ENCODE measurements around the gene MAP2K2. TPM values are rescaled to one million over a fixed set of nuclear protein-coding genes. Genes with fewer than 3 reads are reported as not detected.

MAP2K2 gene
- total RNA-seq, 2 donors from 2014 or later, result 191 TPM

DNA sequence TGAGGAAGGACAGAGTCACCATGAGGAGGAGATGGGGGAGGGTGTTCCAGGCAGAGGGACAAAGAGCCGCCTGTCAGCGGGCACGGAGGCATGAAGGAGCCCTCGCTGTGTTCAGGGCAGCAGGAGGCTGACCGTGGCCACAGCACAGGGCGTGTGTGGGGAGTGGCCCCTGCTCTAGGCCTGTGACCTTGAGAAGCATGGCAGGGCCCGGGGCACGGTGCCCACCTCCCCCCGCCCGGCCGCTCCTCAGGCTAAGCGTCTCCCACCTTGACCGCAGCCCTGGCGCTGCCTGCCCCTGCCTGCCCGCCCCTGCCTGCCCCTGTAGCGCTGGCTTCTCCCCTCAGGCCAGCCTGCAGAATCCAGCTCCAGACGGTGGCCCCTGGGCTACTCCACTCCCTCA is 11.6 kb downstream of the MAP2K2 start:
- Histone ChIP-seq H3K27ac (ENCODE audit: low read depth, low read length) (no peak overlapping the region), H3K4me3 (ENCODE audit: low read length) (no peak overlapping the region), H3K27me3 (ENCODE audit: control insufficient read depth, insufficient read depth, low read length, poor library complexity, severe bottlenecking) (no peaks in the 10 kb centered on the region), H3K36me3 (ENCODE audit: control insufficient read depth, insufficient read depth, low read length) (peaks cover 81% of the 10 kb centered on the region), H3K9me3 (ENCODE audit: control insufficient read depth, low read length) (no peaks in the 10 kb centered on the region), H3K9ac (ENCODE audit: extremely low read depth, low read length, poor library complexity, severe bottlenecking) (no peak overlapping the region), H3K4me1 (ENCODE audit: control insufficient read depth, insufficient read depth, low read length) (no peaks in the 10 kb centered on the region)
- no peak overlapping the region for H3K4me3 Mint-ChIP-seq
- no peak overlapping the region for H3K27ac Mint-ChIP-seq
- WGBS, 2 experiments (ENCODE audit: insufficient coverage in 1 of 2, insufficient read length in 1 of 2), result 96 to 100% methylated on average over 8 to 17 of the region's 17 CpGs
- peaks cover 83% of the 10 kb centered on the region for H3K36me3 Mint-ChIP-seq (ENCODE audit: low read depth)
- TF ChIP-seq, protein P1, sequence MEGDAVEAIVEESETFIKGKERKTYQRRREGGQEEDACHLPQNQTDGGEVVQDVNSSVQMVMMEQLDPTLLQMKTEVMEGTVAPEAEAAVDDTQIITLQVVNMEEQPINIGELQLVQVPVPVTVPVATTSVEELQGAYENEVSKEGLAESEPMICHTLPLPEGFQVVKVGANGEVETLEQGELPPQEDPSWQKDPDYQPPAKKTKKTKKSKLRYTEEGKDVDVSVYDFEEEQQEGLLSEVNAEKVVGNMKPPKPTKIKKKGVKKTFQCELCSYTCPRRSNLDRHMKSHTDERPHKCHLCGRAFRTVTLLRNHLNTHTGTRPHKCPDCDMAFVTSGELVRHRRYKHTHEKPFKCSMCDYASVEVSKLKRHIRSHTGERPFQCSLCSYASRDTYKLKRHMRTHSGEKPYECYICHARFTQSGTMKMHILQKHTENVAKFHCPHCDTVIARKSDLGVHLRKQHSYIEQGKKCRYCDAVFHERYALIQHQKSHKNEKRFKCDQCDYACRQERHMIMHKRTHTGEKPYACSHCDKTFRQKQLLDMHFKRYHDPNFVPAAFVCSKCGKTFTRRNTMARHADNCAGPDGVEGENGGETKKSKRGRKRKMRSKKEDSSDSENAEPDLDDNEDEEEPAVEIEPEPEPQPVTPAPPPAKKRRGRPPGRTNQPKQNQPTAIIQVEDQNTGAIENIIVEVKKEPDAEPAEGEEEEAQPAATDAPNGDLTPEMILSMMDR (conservative IDR thresholded peaks at IDR 0.05), result no peak
- H3K4me1 Mint-ChIP-seq, result no peaks in the 10 kb centered on the region
- no peaks in the 10 kb centered on the region for H3K9me3 Mint-ChIP-seq
- DNase-seq, result no peak
- H3K27me3 Mint-ChIP-seq (ENCODE audit: insufficient read depth), result no peaks in the 10 kb centered on the region

DNA sequence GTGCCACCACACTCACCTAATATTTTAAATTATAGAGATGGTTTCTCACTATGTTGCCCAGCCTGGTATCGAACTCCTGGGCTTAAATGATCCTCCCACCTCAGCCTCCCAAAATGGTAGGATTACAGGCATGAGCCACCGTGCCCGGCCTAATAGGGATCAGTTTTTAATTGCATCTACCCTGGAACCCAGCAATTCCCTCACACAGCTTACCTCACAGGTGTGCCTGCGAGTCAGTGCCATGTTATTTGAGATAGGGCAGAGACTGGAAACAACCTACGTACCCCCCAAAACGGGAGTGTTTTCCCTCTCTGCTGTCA is 14.3 kb downstream of the MAP2K2 start:
- TF ChIP-seq, protein P1 (conservative IDR thresholded peaks at IDR 0.05), result no peak
- no peak overlapping the region for H3K27ac ChIP-seq (ENCODE audit: low read depth, low read length)

DNA sequence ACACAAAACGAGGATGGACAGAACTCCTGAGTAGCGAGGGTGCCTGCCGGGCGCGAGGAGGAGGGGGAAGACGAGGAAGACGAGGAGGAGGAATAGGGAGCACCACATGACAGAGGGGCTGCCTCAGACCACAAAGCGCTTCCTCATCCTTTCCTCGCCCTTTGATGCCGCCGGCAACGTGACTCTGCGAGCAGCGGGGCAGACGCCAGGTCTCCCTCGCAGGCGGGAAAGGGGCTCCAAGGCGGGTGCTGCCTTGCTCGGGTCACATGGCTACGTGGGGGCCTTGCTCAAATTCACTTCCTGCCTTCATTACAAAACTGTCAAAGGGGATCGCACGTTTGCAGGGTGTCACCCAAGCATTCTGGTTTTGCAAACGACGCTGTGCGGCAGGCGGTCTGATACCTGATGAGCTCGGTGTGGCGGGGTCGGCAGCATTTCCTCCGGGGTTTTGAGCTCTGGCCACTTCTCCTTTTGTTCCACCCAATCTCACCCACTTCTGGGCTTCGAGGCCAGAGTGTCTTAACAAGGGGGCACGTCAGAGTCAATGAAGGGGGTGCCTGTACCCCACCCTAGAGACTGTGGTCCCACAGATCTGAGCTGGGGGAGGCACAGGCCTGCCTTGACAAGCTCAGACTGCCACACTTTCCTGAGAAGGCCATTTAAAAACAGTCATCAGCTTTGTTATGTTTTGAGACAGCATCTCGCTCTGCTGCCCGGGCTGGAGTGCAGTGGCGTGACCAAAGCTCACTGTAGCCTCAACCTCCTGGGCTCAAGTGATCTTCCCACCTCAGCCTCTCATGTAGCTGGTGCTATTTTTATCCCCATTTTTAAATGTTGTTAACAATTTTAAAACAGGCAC is 14.9 kb downstream of the MAP2K2 start:
- no peaks in the 10 kb centered on the region for H3K4me1 Mint-ChIP-seq

More for the DNA sequence above, 14.3 kb downstream of the MAP2K2 start:
- Mint-ChIP-seq H3K36me3 (ENCODE audit: low read depth) (peaks cover 86% of the 10 kb centered on the region), H3K4me3 (no peak overlapping the region), H3K27ac (no peak overlapping the region), H3K9me3 (no peaks in the 10 kb centered on the region), H3K4me1 (no peaks in the 10 kb centered on the region), H3K27me3 (ENCODE audit: insufficient read depth) (no peaks in the 10 kb centered on the region)
- DNase-seq, result no peak
- H3K36me3 ChIP-seq (ENCODE audit: control insufficient read depth, insufficient read depth, low read length), result peaks cover 77% of the 10 kb centered on the region
- H3K27me3 ChIP-seq (ENCODE audit: control insufficient read depth, insufficient read depth, low read length, poor library complexity, severe bottlenecking), result no peaks in the 10 kb centered on the region
- H3K9ac ChIP-seq (ENCODE audit: extremely low read depth, low read length, poor library complexity, severe bottlenecking), result no peak overlapping the region
- no peaks in the 10 kb centered on the region for H3K9me3 ChIP-seq (ENCODE audit: control insufficient read depth, low read length)
- H3K4me1 ChIP-seq (ENCODE audit: control insufficient read depth, insufficient read depth, low read length), result no peaks in the 10 kb centered on the region
- H3K4me3 ChIP-seq (ENCODE audit: low read length), result no peak overlapping the region
- WGBS, 2 experiments (ENCODE audit: insufficient coverage in 1 of 2, insufficient read length in 1 of 2), result 93 to 97% methylated on average over 6 of the region's 6 CpGs

More for the DNA sequence above, 14.9 kb downstream of the MAP2K2 start:
- H3K27ac Mint-ChIP-seq, result no peak overlapping the region
- peaks cover 86% of the 10 kb centered on the region for H3K36me3 Mint-ChIP-seq (ENCODE audit: low read depth)
- Histone ChIP-seq H3K4me1 (ENCODE audit: control insufficient read depth, insufficient read depth, low read length) (no peaks in the 10 kb centered on the region), H3K27ac (ENCODE audit: low read depth, low read length) (no peak overlapping the region), H3K4me3 (ENCODE audit: low read length) (no peak overlapping the region), H3K27me3 (ENCODE audit: control insufficient read depth, insufficient read depth, low read length, poor library complexity, severe bottlenecking) (no peaks in the 10 kb centered on the region), H3K36me3 (ENCODE audit: control insufficient read depth, insufficient read depth, low read length) (peaks cover 75% of the 10 kb centered on the region), H3K9ac (ENCODE audit: extremely low read depth, low read length, poor library complexity, severe bottlenecking) (no peak overlapping the region), H3K9me3 (ENCODE audit: control insufficient read depth, low read length) (no peaks in the 10 kb centered on the region)
- TF ChIP-seq, protein P1 (conservative IDR thresholded peaks at IDR 0.05), result no peak
- no peaks in the 10 kb centered on the region for H3K27me3 Mint-ChIP-seq (ENCODE audit: insufficient read depth)
- H3K4me3 Mint-ChIP-seq, result no peak overlapping the region
- 94 to 99% methylated on average over 23 to 35 of the region's 35 CpGs for WGBS, 2 experiments (ENCODE audit: insufficient coverage in 1 of 2, insufficient read length in 1 of 2)
- no peak for DNase-seq
- H3K9me3 Mint-ChIP-seq, result no peaks in the 10 kb centered on the region
